ENCODE measurements around the gene DGKZ.

DNA sequence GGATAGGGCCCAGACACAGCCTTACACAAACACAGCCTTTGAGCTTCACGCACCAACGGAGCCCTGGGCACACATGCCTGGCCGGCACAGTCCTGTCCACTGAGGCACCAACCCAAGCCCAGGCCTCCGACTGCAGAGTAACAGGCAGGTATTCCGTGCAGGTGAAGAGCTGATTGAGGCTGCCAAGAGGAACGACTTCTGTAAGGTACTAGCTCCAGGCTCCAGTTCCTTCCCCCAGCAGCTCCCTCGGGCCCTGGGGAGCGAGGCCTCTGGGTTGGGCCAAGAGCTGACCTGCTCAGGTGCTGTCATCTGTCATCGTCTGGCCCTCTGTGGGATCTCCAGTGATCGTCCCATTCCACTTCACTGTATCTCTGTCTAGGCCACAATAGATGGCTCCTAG is 31.0 kb downstream of the DGKZ start:
- TF ChIP-seq, protein P1, sequence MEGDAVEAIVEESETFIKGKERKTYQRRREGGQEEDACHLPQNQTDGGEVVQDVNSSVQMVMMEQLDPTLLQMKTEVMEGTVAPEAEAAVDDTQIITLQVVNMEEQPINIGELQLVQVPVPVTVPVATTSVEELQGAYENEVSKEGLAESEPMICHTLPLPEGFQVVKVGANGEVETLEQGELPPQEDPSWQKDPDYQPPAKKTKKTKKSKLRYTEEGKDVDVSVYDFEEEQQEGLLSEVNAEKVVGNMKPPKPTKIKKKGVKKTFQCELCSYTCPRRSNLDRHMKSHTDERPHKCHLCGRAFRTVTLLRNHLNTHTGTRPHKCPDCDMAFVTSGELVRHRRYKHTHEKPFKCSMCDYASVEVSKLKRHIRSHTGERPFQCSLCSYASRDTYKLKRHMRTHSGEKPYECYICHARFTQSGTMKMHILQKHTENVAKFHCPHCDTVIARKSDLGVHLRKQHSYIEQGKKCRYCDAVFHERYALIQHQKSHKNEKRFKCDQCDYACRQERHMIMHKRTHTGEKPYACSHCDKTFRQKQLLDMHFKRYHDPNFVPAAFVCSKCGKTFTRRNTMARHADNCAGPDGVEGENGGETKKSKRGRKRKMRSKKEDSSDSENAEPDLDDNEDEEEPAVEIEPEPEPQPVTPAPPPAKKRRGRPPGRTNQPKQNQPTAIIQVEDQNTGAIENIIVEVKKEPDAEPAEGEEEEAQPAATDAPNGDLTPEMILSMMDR (IDR thresholded peaks at IDR 0.05): no peak
- no peak for TF ChIP-seq POLR2A (IDR thresholded peaks at IDR 0.05)

Data from lower leg skin (tissue), 3 donors.